Esophagus squamous epithelium (tissue), 4 donors: ENCODE results near the gene ADAM10.

ENCODE experiments used
- CTCF ChIP-seq, 6 experiments: fragments of 450-650 bp in 4 of 6; fragments of 200-600 bp in 2 of 6; sonication (generic) in 2 of 6; IDR thresholded peaks; one replicate each; pipeline ENCODE4 v1.5.1; 2016 to 2019; ENCODE audit warnings: antibody characterized with exemption in 6 of 6, mild to moderate bottlenecking in 4 of 6, moderate library complexity in 4 of 6
- POLR2A ChIP-seq, 4 donors: fragments of 450-650 bp; IDR thresholded peaks; one replicate each; pipeline ENCODE4 v1.6.1; 2017; ENCODE audit warnings: antibody characterized with exemption in 4 of 4, mild to moderate bottlenecking in 4 of 4, moderate library complexity in 3 of 4

- TF ChIP-seq CTCF (IDR thresholded peaks at IDR 0.05) (no peak), POLR2A (IDR thresholded peaks at IDR 0.05) (no peak)
These were observed 46.3 kb upstream of the ADAM10 start for GRCh38 chr15:58795825-58796224.
